SK-N-MC (cell line): ENCODE data around the gene C1orf115.
"Not testable (repeated sequence)": the region's sequence is repeated elsewhere in the genome, so short reads cannot be mapped to it uniquely, and the experiment has no call there.

ENCODE experiments used
- DNase-seq: peaks from one replicate; pipeline ENCODE4 v3.0.0-alpha.2; 2011; ENCODE audit warnings: low read depth, low spot score
- H3K27ac ChIP-seq: fragments of 200-600 bp; sonication (generic); 2 replicates; pipeline ENCODE4 v1.5.1; 2016; ENCODE audit warnings: mixed run types
- H3K36me3 ChIP-seq: fragments of 200-600 bp; sonication (generic); 2 replicates; pipeline ENCODE4 v1.6.1; 2017; ENCODE audit warnings: antibody characterized with exemption, low read length, mixed read lengths; ENCODE audit not compliant: insufficient read depth
- H3K4me3 ChIP-seq: fragments of 200-600 bp; sonication (generic); 2 replicates; pipeline ENCODE4 v1.5.1; 2016
- H3K9ac ChIP-seq: fragments of 200-600 bp; sonication (generic); 2 replicates; pipeline ENCODE4 v1.8.0; 2017; ENCODE audit warnings: mixed run types, mixed read lengths; ENCODE audit not compliant: insufficient read length
- H3K9me3 ChIP-seq: fragments of 200-600 bp; sonication (generic); 2 replicates; pipeline ENCODE4 v1.6.1; 2017; ENCODE audit warnings: low read depth, mild to moderate bottlenecking, antibody characterized with exemption, low read length, moderate library complexity, mixed read lengths
- EZH2 ChIP-seq: fragments of 200-600 bp; sonication (generic); IDR thresholded peaks from one replicate; pipeline ENCODE4 v1.6.1; 2017; ENCODE audit warnings: antibody characterized with exemption
- FOXP2 ChIP-seq: optimal IDR thresholded peaks from 2 replicates; pipeline ENCODE3; 2011; ENCODE audit warnings: mild to moderate bottlenecking, moderate library complexity; ENCODE audit not compliant: insufficient read depth; ENCODE audit errors: extremely low read length, control extremely low read depth
- POLR2AphosphoS5 ChIP-seq: IDR thresholded peaks from 2 replicates; pipeline ENCODE4 v1.6.1; 2012; ENCODE audit warnings: mild to moderate bottlenecking, low read depth, low read length, borderline replicate concordance

C1orf115 gene

GRCh38 chr1:220707160-220707559, 17.0 kb downstream of the C1orf115 start:
- no peak overlapping the region for H3K9ac ChIP-seq
- no peaks in the 10 kb centered on the region for H3K36me3 ChIP-seq
- no peak for DNase-seq
- no peak overlapping the region for H3K4me3 ChIP-seq
- H3K9me3 ChIP-seq = no peaks in the 10 kb centered on the region
- TF ChIP-seq FOXP2 (no peak), EZH2 (no peak), POLR2AphosphoS5 (no peak)
- H3K27ac ChIP-seq = no peak overlapping the region

DNA sequence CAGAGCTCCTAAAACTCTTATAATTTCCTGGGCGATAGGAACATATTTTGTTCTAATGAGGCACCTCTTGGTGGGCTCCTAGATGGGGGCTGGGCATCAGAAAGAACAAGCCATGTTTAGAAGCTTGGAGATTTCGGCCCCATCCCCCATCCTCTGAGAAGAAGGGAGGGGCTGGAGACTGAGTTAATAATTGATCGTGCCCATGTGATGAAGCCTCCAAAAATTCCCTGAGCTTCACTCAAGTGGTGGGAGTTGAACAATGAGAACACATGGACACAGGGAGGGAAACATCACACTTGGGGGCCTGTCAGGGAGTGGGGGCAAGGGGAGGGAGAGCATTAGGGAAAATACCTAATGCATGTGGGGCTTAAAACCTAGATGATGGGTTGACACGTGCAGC, 18.1 kb downstream of the C1orf115 start:
- DNase-seq = no peak
- Histone ChIP-seq H3K36me3 (no peaks in the 10 kb centered on the region), H3K27ac (no peak overlapping the region), H3K9me3 (no peaks in the 10 kb centered on the region), H3K4me3 (no peak overlapping the region), H3K9ac (no peak overlapping the region)
- TF ChIP-seq FOXP2 (no peak), EZH2 (no peak), POLR2AphosphoS5 (no peak)

- no peaks in the 10 kb centered on the region for H3K36me3 ChIP-seq
Observed at GRCh38 chr1:220708936-220709801, 19.0 kb downstream of the C1orf115 start.

DNA sequence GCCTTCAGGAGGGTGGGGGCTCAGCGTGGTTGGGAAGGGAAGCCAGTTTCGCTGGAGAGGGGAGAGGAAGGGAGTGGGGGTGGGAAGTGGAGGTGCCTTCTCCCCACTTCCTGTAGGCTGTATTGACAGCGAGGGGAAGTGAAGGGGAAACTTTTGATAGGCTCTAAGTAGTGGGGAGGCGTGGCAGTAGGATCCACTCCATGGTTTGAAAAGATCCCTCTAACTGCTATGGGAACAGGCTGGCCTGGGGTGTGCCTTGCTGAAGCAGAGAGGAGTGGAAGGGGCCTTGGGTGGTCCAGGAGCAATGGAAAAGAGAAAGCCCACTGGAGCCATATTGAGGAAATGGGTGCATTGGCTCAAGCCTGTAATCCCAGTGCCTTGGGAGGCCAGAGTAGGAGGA, 20.2 kb downstream of the C1orf115 start:
- no peak for DNase-seq
- Histone ChIP-seq H3K27ac (no peak overlapping the region), H3K36me3 (no peaks in the 10 kb centered on the region), H3K4me3 (no peak overlapping the region), H3K9ac (no peak overlapping the region), H3K9me3 (no peaks in the 10 kb centered on the region)
- TF ChIP-seq FOXP2 = no peak
- no peak for TF ChIP-seq EZH2
- no peak for TF ChIP-seq POLR2AphosphoS5

More at GRCh38 chr1:220708936-220709801, 19.0 kb downstream of the C1orf115 start:
- DNase-seq = no peak
- Histone ChIP-seq H3K27ac (no peak overlapping the region), H3K9ac (no peak overlapping the region), H3K9me3 (no peaks in the 10 kb centered on the region), H3K4me3 (no peak overlapping the region)
- TF ChIP-seq EZH2 (no peak), FOXP2 (no peak), POLR2AphosphoS5 (no peak)

DNA sequence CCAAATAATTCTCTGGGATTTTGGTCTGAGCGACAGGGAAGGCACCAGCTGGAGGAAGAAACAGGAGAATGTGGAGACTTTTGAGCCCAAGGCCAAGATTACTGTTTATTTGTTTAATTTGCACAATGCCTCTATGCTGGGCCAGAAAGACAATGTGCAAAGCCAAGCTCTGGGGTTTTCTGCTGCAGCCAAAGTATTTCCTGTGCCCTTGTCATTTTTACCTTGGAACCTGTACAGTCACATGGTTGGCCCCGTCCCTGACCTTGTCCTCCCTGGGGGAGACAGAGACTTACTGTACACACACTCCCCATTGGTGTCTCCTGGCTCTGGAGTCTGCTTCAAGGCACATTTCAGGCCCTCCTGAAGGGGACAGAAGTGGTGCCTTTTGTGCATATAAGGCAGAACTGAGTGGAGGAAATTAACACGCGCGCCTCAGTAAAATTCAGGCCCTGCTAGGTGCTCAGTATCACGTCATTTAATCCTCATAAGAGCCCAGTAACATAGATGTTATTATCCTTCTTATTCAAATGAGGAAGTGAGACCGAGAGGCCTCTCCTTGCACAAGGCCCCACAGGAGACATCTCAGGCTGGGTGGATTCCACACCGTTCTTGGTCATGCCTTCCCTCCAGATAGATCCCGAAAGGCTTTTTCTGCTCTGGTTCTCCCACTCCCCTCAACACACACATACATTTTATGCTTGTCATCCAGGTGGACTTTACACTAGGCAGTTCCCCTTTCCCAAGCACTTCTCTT, 21.1 kb downstream of the C1orf115 start:
- Histone ChIP-seq H3K4me3 (no peak overlapping the region), H3K9me3 (no peaks in the 10 kb centered on the region), H3K36me3 (no peaks in the 10 kb centered on the region), H3K27ac (no peak overlapping the region), H3K9ac (no peak overlapping the region)
- TF ChIP-seq EZH2 (no peak), FOXP2 (no peak), POLR2AphosphoS5 (no peak)
- DNase-seq = no peak

- not testable (repeated sequence) for H3K27ac ChIP-seq, H3K9ac ChIP-seq, DNase-seq, H3K9me3 ChIP-seq, H3K36me3 ChIP-seq, H3K4me3 ChIP-seq
Observed at GRCh38 chr1:220715986-220716385, 25.8 kb downstream of the C1orf115 start.

GRCh38 chr1:220717800-220718640, 27.9 kb downstream of the C1orf115 start:
- Histone ChIP-seq H3K36me3 (no peaks in the 10 kb centered on the region), H3K27ac (no peak overlapping the region)
- TF ChIP-seq POLR2AphosphoS5 (no peak), EZH2 (no peak), FOXP2 (no peak)

GRCh38 chr1:220721266-220721665, 31.1 kb downstream of the C1orf115 start:
- H3K27ac ChIP-seq, H3K36me3 ChIP-seq, H3K4me3 ChIP-seq, DNase-seq, H3K9ac ChIP-seq, H3K9me3 ChIP-seq: not testable (repeated sequence)

More at GRCh38 chr1:220717800-220718640, 27.9 kb downstream of the C1orf115 start:
- H3K9me3 ChIP-seq = no peaks in the 10 kb centered on the region
- no peak overlapping the region for H3K9ac ChIP-seq
- H3K4me3 ChIP-seq = no peak overlapping the region
- DNase-seq = no peak
